Fibroblast of peridontal ligament (primary cell): Measurements from ENCODE around the gene POMT1.

Source experiments
- DNase-seq: peaks from one replicate; pipeline ENCODE4 v3.0.0-alpha.2; 2010; ENCODE audit errors: extremely low read depth

The POMT1 gene

DNA sequence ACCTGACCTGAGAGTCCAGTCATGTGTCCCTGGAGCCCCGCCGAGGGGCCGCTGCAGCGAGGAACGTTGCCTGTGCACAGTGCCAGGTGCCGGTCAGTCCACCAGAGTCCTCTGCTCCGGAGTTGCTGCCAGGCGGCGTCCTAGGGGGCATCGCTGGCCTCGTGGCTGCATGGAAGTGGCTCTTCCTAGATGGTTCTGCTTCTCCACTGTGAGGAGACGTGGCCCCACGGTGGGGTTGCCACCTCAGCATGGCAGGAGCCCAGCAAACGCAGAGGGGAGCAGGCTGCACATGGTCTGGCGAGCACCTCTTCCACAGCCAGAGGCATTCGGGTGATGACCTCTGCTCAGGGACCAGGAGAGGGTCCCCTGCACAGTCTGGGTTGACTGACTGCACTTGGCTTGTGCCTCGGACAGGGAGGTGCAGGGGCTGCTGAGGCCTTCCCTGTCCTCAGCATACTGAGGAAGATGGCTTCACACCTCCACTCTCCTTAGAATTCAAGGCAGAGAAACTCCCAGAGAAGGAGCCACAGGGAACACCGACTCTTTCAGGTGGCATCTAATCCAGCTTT, 25.9 kb upstream of the POMT1 start:
- DNase-seq: no peak

DNA sequence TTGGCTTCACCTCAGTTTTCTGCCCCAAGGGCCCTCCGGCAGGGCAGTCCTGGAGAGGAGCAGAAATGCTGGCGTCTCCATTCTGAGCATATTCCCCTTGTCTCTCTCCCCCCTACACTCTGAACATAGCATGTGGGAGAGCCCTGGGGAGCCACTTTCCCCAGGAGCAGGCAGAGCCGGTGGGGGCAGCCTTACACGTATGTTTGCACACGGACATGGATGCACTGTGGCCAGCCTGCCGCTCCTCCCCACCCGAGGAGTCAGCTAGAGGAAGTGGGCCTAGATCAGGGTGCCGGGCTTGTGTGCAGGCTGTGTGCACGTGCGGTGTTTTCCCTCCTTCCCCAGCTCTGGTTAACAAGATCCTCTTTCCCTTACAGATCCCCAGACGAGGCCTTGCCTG, 25.4 kb upstream of the POMT1 start:
- DNase-seq: no peak

DNA sequence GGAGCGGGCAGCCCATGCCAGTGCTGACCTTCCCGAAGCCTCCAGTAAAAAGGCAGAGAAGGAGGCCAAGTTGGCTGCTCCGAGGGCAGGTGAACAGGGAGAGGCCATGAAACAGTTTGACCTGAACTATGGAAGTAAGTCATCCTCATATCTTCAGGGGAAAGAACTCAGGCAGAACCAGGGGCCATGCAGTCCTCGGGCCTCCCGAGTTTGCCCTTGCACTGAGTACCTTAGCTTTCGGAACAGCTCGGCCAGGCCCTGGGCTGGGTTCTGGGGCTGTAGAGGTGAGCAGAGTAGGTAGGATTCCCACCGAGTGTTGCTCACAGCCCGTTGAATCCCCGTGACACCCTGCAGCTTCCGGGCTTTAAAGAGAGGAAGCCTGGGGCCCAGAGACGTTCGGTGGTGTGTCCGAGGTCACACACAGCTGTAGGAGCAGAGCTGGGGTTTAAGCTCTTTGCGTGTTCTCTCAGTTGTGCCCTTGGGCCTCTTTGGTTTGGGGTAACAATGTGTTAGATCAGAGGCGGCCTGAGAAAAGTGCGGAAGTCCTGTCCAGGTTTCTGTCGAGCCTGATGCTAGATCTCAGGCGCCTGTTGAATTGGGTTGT, 24.8 kb upstream of the POMT1 start:
- no peak for DNase-seq

DNA sequence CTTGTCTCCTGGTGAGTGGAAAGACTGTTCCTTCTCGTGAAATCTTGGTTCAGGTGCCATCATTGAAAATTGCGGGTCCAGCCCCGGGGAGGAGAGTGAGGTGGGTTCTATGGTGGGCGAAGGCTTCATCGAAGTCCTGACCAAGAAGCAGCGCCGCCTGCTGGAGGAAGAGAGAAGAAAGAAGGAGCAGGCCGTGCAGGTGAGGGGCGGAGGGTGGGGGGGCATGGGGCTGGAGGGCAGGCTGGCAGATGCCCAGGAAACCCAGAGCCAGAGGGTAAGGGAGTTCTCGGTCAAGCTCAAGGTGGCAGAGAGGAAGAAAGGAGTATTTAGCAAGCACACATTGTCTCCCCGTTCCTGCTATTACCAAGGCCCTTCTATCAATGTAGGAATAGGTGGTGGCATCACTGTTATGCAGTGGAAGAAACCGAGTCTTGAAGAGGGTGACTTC, 24.3 kb upstream of the POMT1 start:
- DNase-seq: peak; percentile 20

DNA sequence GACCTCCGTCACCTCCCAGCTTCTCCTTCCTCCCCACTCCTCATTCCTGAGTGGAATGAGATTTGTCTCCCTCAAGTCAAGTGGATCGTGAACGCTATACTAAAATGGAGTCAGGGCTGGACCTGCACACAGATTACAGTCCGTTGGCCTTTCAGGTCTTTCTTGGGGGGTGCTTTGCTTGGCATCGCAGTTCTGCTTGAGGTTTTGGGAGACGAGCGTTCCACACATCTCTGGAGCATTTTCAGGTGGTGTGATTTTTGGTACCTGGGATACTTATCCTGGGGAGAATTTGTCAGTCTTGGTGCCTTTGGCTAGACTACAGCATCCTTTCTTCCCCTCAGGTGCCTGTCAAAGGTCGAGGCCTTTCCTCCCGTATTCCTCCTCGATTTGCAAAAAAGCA, 23.8 kb upstream of the POMT1 start:
- DNase-seq: no peak

DNA sequence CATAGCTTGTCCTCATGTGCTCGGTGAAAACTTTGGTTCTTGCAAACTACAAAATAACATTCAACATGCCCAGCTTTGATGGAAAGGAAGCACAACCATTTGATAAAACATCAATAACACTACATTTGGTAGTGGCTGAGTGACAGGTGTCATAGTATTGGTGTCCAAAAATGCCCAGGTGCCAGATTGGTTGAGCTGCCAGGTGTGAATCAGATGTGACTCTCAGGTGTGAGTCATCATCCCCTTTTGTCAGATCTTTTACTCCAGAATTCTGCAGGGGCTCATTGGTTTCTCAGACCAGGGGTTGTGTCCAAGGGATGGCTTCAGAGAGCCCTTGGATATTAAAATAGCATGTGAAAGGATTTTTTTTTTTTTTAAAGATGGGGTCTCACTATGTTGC, 22.5 kb upstream of the POMT1 start:
- DNase-seq: no peak

DNA sequence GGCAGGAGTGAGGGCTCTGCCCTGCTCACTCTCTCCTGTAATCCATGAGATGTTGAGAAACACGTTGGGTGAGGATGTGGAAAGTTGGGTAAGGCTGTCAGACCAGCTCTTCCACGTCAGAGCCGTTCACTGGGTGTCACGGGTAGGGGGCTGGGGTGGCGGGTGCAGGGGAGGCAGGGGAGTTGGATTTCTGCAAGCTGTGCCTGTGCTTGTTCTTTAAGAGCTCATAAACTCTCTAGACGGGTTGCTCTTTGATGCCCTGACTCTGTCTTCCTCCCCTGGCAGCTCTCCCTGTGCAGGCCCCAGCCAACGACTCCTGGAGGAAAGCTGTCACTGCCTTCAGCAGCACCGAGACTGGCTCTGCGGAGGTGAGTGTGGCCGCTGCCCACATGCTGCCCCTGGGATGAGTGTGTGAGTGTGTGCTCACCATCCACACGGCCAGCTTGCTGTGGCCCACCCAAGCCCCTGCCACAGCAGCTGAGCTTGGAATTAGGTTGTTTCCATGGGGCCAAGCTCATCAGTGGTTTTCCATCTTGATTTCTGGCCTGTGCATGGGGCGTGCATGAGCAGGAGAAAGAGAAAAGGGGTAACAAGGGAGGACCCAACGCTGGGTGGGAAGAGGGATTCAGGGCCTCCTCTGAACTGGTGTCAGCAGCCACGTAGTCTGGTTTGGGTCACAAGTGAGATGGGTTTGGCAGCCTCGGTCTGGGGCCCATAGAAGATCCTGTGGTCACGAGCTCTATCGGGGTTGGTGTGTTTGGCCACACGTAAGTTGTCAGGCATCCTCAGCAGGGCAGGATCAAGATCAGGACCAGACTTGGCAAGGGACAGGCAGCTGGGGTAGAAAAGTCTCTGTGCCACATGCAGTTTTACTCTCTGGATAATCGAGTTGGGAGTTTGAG, 21.0 kb upstream of the POMT1 start:
- DNase-seq: no peak

DNA sequence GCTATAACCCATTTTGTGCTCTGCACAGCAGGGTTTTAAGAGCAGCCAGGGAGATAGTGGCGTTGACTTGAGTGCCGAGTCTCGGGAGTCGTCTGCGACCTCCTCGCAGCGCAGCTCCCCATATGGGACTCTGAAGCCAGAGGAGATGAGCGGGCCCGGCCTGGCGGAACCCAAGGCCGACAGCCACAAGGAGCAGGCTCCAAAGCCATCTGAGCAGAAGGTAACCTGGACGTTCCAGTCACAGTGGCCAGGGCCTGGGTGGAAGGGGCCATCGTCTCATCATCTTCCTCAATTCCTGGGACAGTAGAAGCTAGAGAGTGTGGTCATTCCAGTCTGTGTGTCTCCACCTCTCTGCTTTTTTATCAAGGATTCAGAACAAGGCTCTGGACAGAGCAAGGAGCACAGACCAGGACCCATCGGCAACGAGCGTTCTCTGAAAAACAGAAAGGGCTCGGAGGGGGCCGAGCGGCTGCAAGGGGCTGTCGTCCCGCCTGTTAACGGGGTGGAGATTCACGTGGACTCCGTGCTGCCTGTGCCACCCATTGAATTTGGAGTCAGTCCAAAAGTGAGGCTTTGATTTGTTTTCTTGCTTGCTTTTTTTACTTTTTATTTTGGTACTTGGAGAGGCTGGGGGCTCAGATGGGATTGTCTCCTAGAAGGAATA, 20.2 kb upstream of the POMT1 start:
- DNase-seq: no peak

DNA sequence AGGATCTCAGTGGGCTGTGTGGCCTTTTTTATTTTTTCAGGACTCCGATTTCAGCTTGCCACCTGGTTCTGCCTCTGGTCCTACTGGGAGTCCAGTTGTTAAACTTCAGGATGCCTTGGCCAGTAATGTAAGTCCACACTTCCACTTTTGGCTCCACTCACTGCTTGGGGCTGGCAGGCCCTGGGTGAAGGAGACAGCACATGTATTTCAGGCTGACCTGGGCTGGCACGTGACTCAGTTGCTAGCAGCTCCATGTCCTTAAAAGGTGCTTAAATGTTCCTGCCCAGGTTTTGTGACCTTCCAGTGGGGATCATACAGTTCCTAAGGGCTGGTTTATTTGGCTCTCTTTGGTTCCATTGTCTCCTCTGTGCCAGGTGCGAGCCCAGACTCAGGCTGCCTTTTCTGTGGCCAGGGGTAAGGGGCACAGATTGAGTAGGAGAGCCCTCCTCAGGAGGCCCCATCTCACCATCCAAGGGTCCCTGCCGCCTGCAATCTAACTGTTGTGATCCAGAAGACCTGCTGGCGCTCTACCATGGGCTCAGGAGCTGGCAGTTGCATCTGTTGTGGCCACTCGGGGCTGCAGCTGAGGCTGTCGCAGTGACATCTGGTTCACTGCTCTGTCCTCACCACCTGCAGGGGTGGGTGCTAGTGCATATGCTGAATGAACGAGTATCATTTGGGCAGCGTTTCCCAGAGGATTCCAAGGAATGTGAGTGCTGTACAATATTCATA, 19.2 kb upstream of the POMT1 start:
- no peak for DNase-seq

DNA sequence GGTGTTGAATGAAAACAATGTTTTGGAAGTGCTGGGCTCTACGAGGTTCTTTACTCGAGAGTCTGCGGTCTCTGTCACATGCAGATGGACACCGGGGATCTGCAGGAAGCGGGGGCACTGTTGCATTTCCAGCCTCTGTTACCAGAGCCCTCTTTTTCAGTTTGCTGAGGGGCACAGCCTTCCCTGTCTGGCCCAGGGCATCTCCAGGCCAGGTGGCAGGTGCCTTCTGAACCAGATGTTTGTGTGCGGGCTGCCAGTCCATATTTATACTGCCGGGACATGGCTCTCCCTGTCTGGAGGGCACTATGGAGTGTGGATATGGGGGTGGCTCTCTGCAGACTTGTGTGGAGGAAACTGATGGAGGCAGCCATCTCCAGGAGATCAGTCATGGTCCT, 18.7 kb upstream of the POMT1 start:
- DNase-seq: no peak

DNA sequence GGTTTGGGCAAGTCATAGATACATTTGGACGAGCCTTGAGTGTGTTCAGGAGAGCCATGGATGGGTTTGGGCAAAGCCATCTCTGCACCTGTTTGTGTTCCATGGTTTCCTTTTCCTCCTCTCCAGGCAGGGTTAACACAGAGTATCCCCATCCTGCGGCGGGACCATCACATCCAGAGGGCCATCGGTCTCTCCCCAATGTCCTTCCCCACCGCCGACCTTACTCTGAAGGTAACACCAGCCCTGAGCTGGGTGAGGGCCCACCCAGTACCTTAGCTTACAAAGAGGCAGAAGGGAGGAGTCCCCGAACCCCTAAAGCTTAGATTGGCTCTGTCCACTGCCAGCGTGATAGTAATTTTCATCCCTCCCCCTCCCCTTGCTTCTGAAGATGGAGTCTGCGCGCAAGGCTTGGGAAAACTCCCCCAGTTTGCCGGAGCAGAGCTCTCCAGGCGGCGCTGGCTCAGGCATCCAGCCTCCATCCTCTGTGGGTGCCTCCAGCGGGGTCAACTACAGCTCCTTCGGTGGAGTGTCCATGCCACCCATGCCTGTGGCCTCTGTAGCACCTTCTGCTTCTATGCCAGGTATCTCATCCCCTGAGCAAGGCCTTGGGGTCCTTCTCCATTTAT, 18.0 kb upstream of the POMT1 start:
- DNase-seq: no peak

DNA sequence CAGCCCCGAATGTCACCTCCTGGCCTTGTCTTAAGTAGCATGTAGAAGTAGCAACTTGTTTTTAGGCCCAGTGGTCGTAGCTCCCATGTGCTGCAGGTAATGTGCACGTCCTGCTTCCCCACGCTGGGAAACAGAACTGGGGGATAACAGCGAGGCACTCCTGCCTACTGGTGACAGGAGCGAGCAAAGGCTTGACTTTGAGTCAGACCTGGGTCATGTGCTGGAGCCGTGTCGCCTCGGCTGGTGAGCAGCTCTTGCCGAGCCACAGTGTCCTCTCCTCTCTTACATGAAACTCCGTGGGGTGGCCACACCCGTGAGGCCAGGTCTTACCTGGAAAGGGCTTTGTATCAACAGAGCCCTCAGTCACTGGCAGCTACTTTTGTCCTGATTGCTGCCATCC, 17.5 kb upstream of the POMT1 start:
- DNase-seq: no peak

DNA sequence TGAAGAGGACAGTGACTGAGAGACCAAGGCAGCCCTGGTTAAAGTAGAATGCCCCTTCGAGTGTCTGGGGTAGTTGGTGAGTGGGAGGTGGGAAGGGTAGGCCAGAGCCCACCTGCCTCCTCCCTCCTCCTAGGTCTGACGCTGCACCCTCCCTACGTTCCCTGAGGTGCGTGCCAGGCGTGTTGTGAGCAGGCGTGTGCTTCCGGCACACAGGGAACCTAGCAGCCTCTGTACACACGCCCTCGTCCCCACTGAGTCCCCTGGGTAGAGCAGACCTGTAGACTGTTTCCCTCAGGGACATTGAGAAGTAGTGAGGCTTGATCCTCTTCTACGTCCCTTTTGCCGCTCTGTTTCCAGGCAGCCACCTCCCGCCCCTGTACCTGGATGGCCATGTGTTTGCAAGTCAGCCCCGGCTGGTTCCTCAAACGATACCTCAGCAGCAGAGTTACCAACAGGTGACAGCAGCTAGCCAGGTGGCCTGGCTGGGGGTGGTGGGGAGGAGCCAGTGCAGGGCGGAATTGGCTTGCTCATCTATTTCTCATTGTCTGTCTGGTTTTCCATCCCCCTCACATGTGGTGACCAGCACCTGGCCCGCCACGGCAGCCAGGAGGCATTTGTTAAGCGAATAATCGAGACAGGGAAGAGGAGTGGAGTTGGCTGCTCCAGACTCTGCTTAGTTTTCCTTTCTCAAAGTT, 16.8 kb upstream of the POMT1 start:
- no peak for DNase-seq

DNA sequence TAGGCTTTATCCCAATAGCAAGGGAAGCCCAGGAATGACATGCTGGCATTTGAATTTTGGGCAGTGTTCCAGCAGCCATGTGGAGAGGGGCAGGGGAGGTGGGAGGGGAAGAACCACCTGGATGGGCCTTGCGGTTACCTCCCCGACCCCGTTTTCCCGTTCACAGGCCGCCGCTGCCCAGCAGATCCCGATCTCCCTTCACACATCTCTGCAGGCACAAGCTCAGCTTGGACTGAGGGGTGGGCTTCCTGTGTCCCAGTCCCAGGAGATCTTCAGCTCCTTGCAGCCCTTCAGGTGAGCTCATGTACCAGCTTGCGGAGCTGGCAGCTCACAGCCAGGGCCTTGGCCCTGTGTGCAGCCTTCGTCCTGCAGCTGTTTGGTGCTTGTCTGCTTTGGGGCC, 15.7 kb upstream of the POMT1 start:
- DNase-seq: no peak

DNA sequence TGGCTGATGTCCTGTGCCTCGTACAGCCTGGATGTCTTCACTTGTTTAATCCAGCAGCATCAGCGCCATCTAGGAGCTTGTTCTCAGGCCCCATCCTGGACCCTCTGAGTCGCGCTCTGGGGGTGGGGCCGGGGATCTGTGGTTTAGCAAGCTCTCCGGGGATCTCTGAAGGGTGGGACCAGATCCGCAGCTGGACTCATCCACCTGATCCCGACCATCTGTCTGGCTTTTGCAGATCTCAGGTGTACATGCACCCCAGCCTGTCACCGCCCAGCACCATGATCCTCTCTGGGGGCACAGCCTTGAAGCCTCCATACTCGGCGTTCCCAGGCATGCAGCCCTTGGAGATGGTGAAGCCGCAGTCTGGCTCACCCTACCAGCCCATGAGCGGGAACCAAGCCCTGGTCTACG, 15.1 kb upstream of the POMT1 start:
- no peak for DNase-seq

DNA sequence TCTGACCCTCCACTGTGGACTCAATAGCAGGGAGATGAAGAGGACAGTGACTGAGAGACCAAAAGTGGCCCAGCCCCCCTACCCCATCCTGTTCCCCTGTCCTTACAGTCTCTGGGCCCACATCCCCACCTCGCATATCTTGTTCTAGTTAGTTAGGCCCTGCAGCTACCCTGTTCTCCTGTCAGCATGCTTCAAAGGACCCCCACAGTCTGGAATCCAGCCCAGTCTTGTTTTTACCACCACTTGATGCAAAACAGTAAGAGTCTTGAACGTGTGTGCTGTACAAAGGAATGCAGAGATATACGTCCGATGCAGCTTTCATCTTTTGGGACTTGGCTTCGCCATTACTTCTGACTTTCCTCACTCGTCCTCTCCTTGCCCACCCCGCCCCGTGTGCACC, 12.2 kb upstream of the POMT1 start:
- DNase-seq: no peak

DNA sequence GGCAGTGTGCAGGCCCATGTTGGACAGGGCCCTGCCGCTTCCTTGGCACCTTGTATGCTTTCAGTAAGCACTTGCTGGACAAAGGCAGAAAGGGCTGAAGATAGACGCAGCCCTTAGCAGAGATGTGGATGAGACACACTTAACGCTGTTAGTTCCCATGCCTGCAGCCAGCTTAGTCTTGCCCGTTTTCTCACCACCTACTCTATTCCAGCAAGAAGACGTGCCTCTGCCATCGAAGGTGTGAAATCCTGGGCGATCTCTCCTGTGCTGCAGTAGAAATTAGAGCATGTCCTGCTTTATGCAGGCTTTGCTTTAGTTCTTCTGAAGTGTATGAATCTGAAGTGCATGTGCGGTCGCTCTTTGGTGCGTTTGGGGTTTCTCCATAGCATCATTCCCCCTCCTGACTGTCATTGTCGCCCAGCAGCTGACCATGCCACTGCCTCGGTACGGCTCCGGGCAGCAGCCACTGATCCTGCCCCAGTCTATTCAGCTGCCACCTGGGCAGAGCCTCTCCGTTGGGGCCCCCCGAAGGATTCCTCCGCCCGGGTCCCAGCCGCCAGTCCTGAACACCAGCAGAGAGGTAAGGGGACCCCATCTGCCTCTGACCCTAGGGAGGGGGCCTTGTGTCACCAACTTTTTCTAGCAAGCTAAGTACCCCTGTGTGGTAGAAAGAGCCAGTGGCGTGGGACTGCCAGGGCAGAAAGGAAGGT, 11.6 kb upstream of the POMT1 start:
- DNase-seq: no peak

DNA sequence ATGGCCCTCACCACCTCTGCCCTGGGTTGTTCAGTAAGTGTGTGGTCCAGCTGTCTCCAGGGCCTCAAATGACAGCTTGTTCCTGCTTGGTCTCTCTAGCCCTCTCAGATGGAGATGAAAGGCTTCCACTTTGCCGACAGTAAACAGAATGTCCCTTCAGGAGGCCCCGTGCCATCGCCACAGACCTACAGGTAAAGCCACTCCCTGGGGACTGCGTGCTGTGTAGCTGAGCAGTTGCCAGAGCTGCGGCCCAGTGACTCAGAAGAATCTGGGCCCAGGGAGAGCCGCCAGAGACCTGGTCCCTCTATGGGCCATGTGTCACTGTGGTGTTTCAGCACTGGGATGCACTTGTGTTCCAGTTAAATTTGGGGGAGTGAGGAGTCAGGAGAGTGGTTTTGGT, 10.6 kb upstream of the POMT1 start:
- DNase-seq: no peak

DNA sequence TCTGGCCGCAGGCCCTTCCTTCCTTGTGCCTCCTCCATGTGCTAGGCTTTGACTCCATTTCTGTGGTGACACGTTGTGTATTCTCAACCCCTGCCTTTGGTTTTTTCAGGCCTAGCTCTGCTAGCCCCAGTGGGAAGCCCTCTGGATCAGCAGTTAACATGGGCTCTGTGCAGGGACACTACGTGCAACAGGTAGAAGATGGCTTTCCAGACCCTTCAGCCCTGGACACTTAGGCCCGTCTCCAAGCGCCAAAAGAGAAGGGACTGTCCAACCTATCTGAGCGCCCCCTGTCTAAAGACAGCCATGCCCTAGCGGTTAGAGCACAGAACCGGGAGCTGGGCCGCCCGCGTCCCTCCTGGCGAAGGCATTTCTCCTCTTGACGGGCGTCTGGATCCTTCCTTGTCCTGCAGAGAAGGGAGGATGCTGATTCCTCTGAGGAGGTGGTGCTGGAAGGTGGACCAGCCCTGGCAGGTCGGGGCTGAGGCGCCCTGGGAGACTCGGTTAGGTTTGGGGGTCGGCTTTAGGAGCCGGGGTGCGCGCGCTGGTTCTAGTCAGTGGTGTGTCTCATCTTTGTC, 8.3 kb upstream of the POMT1 start:
- DNase-seq: no peak

DNA sequence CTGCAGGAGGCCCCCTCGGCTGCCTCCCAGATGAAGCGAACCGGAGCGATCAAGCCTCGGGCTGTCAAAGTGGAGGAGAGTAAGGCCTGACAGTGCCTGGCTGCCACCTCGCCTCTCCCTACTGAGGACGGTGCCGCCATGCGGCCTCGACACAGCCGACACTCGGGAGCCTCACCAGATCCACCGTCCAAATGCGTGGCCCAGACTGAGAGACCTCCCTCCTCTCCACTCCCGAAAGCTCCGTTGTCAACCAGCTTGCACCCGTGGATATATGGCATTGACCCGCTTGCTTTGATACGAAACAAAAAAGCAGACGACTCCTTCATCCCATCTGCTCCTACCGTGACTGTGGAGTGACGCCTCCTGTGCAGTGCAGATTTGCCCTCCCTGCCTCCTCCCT, 6.9 kb upstream of the POMT1 start:
- DNase-seq: no peak
